Measurements from ENCODE around the gene C3AR1.

GRCh38 chr12:8030189-8030588 is 36.0 kb downstream of the C3AR1 start:
- TF ChIP-seq CTCF (IDR thresholded peaks at IDR 0.05) = no peak
- TF ChIP-seq, protein P1, sequence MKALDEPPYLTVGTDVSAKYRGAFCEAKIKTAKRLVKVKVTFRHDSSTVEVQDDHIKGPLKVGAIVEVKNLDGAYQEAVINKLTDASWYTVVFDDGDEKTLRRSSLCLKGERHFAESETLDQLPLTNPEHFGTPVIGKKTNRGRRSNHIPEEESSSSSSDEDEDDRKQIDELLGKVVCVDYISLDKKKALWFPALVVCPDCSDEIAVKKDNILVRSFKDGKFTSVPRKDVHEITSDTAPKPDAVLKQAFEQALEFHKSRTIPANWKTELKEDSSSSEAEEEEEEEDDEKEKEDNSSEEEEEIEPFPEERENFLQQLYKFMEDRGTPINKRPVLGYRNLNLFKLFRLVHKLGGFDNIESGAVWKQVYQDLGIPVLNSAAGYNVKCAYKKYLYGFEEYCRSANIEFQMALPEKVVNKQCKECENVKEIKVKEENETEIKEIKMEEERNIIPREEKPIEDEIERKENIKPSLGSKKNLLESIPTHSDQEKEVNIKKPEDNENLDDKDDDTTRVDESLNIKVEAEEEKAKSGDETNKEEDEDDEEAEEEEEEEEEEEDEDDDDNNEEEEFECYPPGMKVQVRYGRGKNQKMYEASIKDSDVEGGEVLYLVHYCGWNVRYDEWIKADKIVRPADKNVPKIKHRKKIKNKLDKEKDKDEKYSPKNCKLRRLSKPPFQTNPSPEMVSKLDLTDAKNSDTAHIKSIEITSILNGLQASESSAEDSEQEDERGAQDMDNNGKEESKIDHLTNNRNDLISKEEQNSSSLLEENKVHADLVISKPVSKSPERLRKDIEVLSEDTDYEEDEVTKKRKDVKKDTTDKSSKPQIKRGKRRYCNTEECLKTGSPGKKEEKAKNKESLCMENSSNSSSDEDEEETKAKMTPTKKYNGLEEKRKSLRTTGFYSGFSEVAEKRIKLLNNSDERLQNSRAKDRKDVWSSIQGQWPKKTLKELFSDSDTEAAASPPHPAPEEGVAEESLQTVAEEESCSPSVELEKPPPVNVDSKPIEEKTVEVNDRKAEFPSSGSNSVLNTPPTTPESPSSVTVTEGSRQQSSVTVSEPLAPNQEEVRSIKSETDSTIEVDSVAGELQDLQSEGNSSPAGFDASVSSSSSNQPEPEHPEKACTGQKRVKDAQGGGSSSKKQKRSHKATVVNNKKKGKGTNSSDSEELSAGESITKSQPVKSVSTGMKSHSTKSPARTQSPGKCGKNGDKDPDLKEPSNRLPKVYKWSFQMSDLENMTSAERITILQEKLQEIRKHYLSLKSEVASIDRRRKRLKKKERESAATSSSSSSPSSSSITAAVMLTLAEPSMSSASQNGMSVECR (CRISPR knock-in tag; IDR thresholded peaks at IDR 0.05; ENCODE audit: borderline replicate concordance) = no peak
- TF ChIP-seq SP1 (CRISPR knock-in tag; conservative IDR thresholded peaks at IDR 0.05) = no peak
- no peak for TF ChIP-seq ZNF416 (CRISPR knock-in tag; IDR thresholded peaks at IDR 0.05)
- TF ChIP-seq E2F5 (CRISPR knock-in tag; IDR thresholded peaks at IDR 0.05) = no peak
- TF ChIP-seq ZBTB43 (CRISPR knock-in tag; IDR thresholded peaks at IDR 0.05) = no peak
- TF ChIP-seq, protein P2, sequence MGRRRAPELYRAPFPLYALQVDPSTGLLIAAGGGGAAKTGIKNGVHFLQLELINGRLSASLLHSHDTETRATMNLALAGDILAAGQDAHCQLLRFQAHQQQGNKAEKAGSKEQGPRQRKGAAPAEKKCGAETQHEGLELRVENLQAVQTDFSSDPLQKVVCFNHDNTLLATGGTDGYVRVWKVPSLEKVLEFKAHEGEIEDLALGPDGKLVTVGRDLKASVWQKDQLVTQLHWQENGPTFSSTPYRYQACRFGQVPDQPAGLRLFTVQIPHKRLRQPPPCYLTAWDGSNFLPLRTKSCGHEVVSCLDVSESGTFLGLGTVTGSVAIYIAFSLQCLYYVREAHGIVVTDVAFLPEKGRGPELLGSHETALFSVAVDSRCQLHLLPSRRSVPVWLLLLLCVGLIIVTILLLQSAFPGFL (CRISPR knock-in tag; IDR thresholded peaks at IDR 0.05; ENCODE audit: borderline replicate concordance) = no peak
- TF ChIP-seq TCF7 (CRISPR knock-in tag; IDR thresholded peaks at IDR 0.05; ENCODE audit: low read depth) = no peak
- TF ChIP-seq, protein P3, sequence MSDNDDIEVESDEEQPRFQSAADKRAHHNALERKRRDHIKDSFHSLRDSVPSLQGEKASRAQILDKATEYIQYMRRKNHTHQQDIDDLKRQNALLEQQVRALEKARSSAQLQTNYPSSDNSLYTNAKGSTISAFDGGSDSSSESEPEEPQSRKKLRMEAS (CRISPR knock-in tag; IDR thresholded peaks at IDR 0.05) = no peak
